AG04449 (cell line): Measurements from ENCODE around the gene LSM12.

Experiments
- CTCF ChIA-PET: fragments of 350-600 bp; formaldehyde crosslinking; extraction: SDS; loops from one replicate; lab custom pipeline; 2021; ENCODE audit warnings: antibody characterized with exemption; lab: Yijun Ruan, JAX
- POLR2A ChIA-PET: fragments of 400-600, 350-600 bp; formaldehyde crosslinking; extraction: SDS; loops from one replicate; lab custom pipeline; 2020; ENCODE audit warnings: antibody characterized with exemption, inconsistent platforms; lab: Yijun Ruan, JAX
- DNase-seq: peaks from one replicate; pipeline ENCODE4 v3.0.0-alpha.2; 2010; ENCODE audit warnings: low read depth, low spot score
- H3K4me3 ChIP-seq: 2 replicates; pipeline ENCODE4 v1.5.1; 2011; ENCODE audit warnings: low read depth, mild to moderate bottlenecking, control low read depth, low read length
- CTCF ChIP-seq: IDR thresholded peaks from one replicate; pipeline ENCODE4 v1.5.1; 2011; ENCODE audit warnings: mild to moderate bottlenecking, moderate library complexity, low read length, control low read depth, inconsistent platforms; ENCODE audit not compliant: insufficient read depth; ENCODE audit errors: missing control alignments

LSM12 gene

GRCh38 chr17:44069974-44070454 lies 3.5 kb upstream of the LSM12 start:
- TF ChIP-seq CTCF: no peak
- POLR2A ChIA-PET: no interaction called here
- H3K4me3 ChIP-seq: peak overlapping the region; percentile 81
- no peak for DNase-seq
- CTCF ChIA-PET: interaction anchor here (0.6 to 3.7 kb wide), 5 partner anchors 26 to 192 kb away, joined by 3 to 19 read pairs (median 4); no protein-coding TSS in a partner anchor

GRCh38 chr17:44067545-44067940 lies 1.1 kb upstream of the LSM12 start:
- ChIA-PET POLR2A (interaction anchor here (1.4 kb wide), 1 partner anchor 70 kb away, joined by 5 read pairs; no protein-coding TSS in a partner anchor), CTCF (interaction anchor here (1.3 to 2.5 kb wide), 3 partner anchors 23 to 56 kb away, joined by 3 to 10 read pairs (median 6); partner anchors contain the start of gene HDAC5)
- TF ChIP-seq CTCF: no peak
- DNase-seq: no peak
- no peak overlapping the region for H3K4me3 ChIP-seq

- ChIA-PET POLR2A (interaction anchor here (0.6 to 1.5 kb wide), 6 partner anchors 11 to 158 kb away, joined by 3 to 4 read pairs (median 3); partner anchors contain the start of gene HDAC5), CTCF (interaction anchor here (0.9 to 2.5 kb wide), 4 partner anchors 9 to 103 kb away, joined by 3 to 10 read pairs (median 4); no protein-coding TSS in a partner anchor)
- no peak for DNase-seq
- no peak for TF ChIP-seq CTCF
- H3K4me3 ChIP-seq: peak overlapping the region; percentile 66
Measured at GRCh38 chr17:44065668-44066203, 735 bp downstream of the LSM12 start.

GRCh38 chr17:44063704-44064639 lies 2.5 kb downstream of the LSM12 start:
- no peak for DNase-seq
- TF ChIP-seq CTCF: no peak
- H3K4me3 ChIP-seq: no peak overlapping the region
- ChIA-PET POLR2A (no interaction called here), CTCF (interaction anchor here (1.1 to 1.6 kb wide), 4 partner anchors 13 to 52 kb away, joined by 3 to 8 read pairs (median 4); no protein-coding TSS in a partner anchor)

GRCh38 chr17:44062871-44063270 lies 3.6 kb downstream of the LSM12 start:
- ChIA-PET CTCF (interaction anchor here (1.5 to 1.6 kb wide), 2 partner anchors 12 to 53 kb away, joined by 4 to 8 read pairs; no protein-coding TSS in a partner anchor), POLR2A (no interaction called here)
- no peak for DNase-seq
- no peak for TF ChIP-seq CTCF
- H3K4me3 ChIP-seq: no peak overlapping the region

GRCh38 chr17:44061446-44061845 lies 5.0 kb downstream of the LSM12 start:
- DNase-seq: no peak
- POLR2A ChIA-PET: no interaction called here
- no peak for TF ChIP-seq CTCF
- CTCF ChIA-PET: interaction anchor here (1.0 to 3.5 kb wide), 5 partner anchors 19 to 143 kb away, joined by 3 to 31 read pairs (median 4); no protein-coding TSS in a partner anchor
- H3K4me3 ChIP-seq: no peak overlapping the region
